SK-N-SH treated with all-trans-retinoic acid at 6 μM for 48 hours (cell line): ENCODE results near the gene SNED1.

Experiments
- ATAC-seq: fragments of 200-7000 bp; cut with Tn5 transposase; 3 replicates; pipeline ENCODE4 v1.9.1; 2020; ENCODE audit warnings: mild to moderate bottlenecking, moderate library complexity
- ARNTL ChIP-seq: fragments of 450-650 bp; formaldehyde crosslinking; IDR thresholded peaks from 2 replicates; pipeline ENCODE4 v1.5.0; 2020; ENCODE audit warnings: low read depth, mild to moderate bottlenecking, moderate library complexity, borderline replicate concordance
- BACH2 ChIP-seq: fragments of 250-450 bp; sonication (Bioruptor Pico); IDR thresholded peaks from 2 replicates; pipeline ENCODE4 v1.9.0; 2021; ENCODE audit warnings: mild to moderate bottlenecking, borderline replicate concordance
- CSDC2 ChIP-seq: fragments of 250-450 bp; sonication (Bioruptor Pico); IDR thresholded peaks from 2 replicates; pipeline ENCODE4 v1.5.0; 2020; ENCODE audit warnings: mild to moderate bottlenecking, moderate library complexity
- CSRNP3 ChIP-seq: fragments of 250-450 bp; sonication (Bioruptor Pico); IDR thresholded peaks from 2 replicates; pipeline ENCODE4 v1.5.1; 2021; ENCODE audit warnings: mild to moderate bottlenecking, moderate library complexity
- ESRRG ChIP-seq: fragments of 250-450 bp; sonication (Bioruptor Pico); IDR thresholded peaks from 2 replicates; pipeline ENCODE4 v1.6.1; 2021; ENCODE audit warnings: mild to moderate bottlenecking
- GLIS3 ChIP-seq: fragments of 250-450 bp; sonication (Bioruptor Pico); IDR thresholded peaks from 2 replicates; pipeline ENCODE4 v1.5.0; 2020; ENCODE audit warnings: mild to moderate bottlenecking, moderate library complexity
- ISL1 ChIP-seq: fragments of 250-450 bp; sonication (Bioruptor Pico); IDR thresholded peaks from 2 replicates; pipeline ENCODE4 v2.1.2; 2022; ENCODE audit warnings: mild to moderate bottlenecking, moderate library complexity
- OSR1 ChIP-seq: fragments of 250-450 bp; sonication (Bioruptor Pico); IDR thresholded peaks from 2 replicates; pipeline ENCODE4 v1.8.0; 2022; ENCODE audit warnings: moderate library complexity, mild to moderate bottlenecking, inconsistent platforms
- PPARA ChIP-seq: fragments of 250-450 bp; sonication (Bioruptor Pico); IDR thresholded peaks from 2 replicates; pipeline ENCODE4 v1.5.0; 2020; ENCODE audit warnings: mild to moderate bottlenecking, borderline replicate concordance
- RARB ChIP-seq: fragments of 250-450 bp; sonication (Bioruptor Pico); IDR thresholded peaks from 2 replicates; pipeline ENCODE4 v1.8.0; 2021; ENCODE audit warnings: mild to moderate bottlenecking, moderate library complexity
- SNAI2 ChIP-seq: fragments of 250-450 bp; sonication (Bioruptor Pico); IDR thresholded peaks from 2 replicates; pipeline ENCODE4 v1.5.0; 2020; ENCODE audit warnings: mild to moderate bottlenecking, moderate library complexity
- TOX ChIP-seq: fragments of 250-450 bp; sonication (Bioruptor Pico); IDR thresholded peaks from 2 replicates; pipeline ENCODE4 v1.8.0; 2021; ENCODE audit warnings: mild to moderate bottlenecking, moderate library complexity, borderline replicate concordance
- ZFP3 ChIP-seq: fragments of 250-450 bp; sonication (Bioruptor Pico); IDR thresholded peaks from 2 replicates; pipeline ENCODE4 v1.5.0; 2020; ENCODE audit warnings: mild to moderate bottlenecking, moderate library complexity
- ZFP30 ChIP-seq: fragments of 450-650 bp; formaldehyde crosslinking; IDR thresholded peaks from 2 replicates; pipeline ENCODE4 v1.5.0; 2022; ENCODE audit warnings: mild to moderate bottlenecking, moderate library complexity
- ZNF565 ChIP-seq: fragments of 450-650 bp; formaldehyde crosslinking; conservative IDR thresholded peaks from 2 replicates; pipeline ENCODE4 v1.5.0; 2020; ENCODE audit warnings: low read depth, mild to moderate bottlenecking, moderate library complexity
- ZNF70 ChIP-seq: fragments of 450-650 bp; formaldehyde crosslinking; IDR thresholded peaks from 2 replicates; pipeline ENCODE4 v1.5.0; 2020; ENCODE audit warnings: mild to moderate bottlenecking, moderate library complexity
- ZNF8 ChIP-seq: fragments of 450-650 bp; formaldehyde crosslinking; IDR thresholded peaks from 2 replicates; pipeline ENCODE4 v1.5.0; 2020; ENCODE audit warnings: mild to moderate bottlenecking, moderate library complexity
- TF ChIP-seq, protein P1 (sequence below): fragments of 250-450 bp; sonication (Bioruptor Pico); IDR thresholded peaks from 2 replicates; pipeline ENCODE4 v1.5.1; 2020; ENCODE audit warnings: low read depth, mild to moderate bottlenecking, moderate library complexity
- TF ChIP-seq, protein P2 (sequence below): fragments of 250-450 bp; sonication (Bioruptor Pico); IDR thresholded peaks from 2 replicates; pipeline ENCODE4 v1.8.0; 2020; ENCODE audit warnings: mild to moderate bottlenecking, moderate library complexity, borderline replicate concordance
- TF ChIP-seq, protein P3 (sequence below): fragments of 250-450 bp; sonication (Bioruptor Pico); IDR thresholded peaks from 2 replicates; pipeline ENCODE4 v1.8.0; 2021; ENCODE audit warnings: low read depth, mild to moderate bottlenecking, moderate library complexity, borderline replicate concordance

SNED1 gene

DNA sequence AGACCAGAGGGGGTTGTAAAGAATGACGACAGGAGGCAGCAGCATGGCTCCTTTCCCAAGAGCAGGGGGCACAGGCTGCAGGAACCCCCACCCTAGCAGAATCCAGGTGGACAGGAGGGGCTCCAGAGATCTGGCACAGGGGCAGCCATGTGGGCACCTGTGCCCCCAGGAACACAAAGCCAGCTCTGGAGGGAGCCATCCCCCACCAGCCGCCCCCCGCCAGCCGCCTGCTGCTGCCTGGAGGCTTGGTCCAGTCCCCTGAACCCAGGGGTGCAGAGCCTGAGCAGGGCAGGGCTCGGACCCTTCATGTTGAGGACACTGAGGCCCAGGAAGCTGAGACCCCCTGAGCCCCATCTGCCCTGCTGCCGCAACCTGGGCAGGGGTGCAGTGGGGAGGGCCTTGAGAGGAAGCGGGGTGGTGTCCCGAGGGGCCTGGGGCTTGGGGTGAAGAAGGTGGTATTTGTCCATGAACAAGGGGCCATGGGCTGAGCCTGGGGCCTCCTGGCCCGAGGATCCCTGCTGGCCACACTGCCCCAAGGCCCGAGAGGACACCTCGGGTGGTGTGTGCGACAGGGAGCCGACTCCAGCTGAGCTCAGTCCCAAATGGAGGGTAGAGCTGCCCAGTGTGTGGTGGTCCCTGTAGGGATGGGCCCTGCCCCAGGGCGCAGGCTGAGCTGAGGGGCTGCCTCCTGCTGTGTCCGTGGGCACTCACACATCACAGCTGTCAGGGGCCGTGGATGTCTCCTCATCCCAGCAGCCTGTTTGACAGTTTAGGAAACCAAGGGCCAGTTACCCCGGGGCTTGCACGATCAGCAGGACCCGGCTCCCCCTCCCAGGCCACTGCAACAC lies 39.8 kb upstream of the SNED1 start:
- ATAC-seq: no peak

GRCh38 chr2:240959214-240959940 lies 39.0 kb upstream of the SNED1 start:
- TF ChIP-seq SNAI2 (CRISPR knock-in tag): no peak
- no peak for TF ChIP-seq BACH2
- no peak for TF ChIP-seq RARB (CRISPR knock-in tag)
- TF ChIP-seq ZNF70: no peak
- no peak for TF ChIP-seq CSRNP3 (CRISPR knock-in tag)
- TF ChIP-seq ARNTL (CRISPR knock-in tag): no peak
- TF ChIP-seq ESRRG (CRISPR knock-in tag): no peak
- no peak for TF ChIP-seq ZNF565 (CRISPR knock-in tag)
- no peak for TF ChIP-seq ISL1
- no peak for TF ChIP-seq GLIS3 (CRISPR knock-in tag)
- no peak for TF ChIP-seq ZFP3 (CRISPR knock-in tag)
- no peak for TF ChIP-seq TOX
- no peak for TF ChIP-seq PPARA
- no peak for TF ChIP-seq ZFP30 (CRISPR knock-in tag)
- TF ChIP-seq ZNF8: no peak
- TF ChIP-seq, protein P1, sequence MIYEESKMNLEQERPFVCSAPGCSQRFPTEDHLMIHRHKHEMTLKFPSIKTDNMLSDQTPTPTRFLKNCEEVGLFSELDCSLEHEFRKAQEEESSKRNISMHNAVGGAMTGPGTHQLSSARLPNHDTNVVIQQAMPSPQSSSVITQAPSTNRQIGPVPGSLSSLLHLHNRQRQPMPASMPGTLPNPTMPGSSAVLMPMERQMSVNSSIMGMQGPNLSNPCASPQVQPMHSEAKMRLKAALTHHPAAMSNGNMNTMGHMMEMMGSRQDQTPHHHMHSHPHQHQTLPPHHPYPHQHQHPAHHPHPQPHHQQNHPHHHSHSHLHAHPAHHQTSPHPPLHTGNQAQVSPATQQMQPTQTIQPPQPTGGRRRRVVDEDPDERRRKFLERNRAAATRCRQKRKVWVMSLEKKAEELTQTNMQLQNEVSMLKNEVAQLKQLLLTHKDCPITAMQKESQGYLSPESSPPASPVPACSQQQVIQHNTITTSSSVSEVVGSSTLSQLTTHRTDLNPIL (CRISPR knock-in tag): no peak
- TF ChIP-seq, protein P2, sequence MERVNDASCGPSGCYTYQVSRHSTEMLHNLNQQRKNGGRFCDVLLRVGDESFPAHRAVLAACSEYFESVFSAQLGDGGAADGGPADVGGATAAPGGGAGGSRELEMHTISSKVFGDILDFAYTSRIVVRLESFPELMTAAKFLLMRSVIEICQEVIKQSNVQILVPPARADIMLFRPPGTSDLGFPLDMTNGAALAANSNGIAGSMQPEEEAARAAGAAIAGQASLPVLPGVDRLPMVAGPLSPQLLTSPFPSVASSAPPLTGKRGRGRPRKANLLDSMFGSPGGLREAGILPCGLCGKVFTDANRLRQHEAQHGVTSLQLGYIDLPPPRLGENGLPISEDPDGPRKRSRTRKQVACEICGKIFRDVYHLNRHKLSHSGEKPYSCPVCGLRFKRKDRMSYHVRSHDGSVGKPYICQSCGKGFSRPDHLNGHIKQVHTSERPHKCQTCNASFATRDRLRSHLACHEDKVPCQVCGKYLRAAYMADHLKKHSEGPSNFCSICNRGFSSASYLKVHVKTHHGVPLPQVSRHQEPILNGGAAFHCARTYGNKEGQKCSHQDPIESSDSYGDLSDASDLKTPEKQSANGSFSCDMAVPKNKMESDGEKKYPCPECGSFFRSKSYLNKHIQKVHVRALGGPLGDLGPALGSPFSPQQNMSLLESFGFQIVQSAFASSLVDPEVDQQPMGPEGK (CRISPR knock-in tag): no peak
- TF ChIP-seq OSR1 (CRISPR knock-in tag): no peak
- TF ChIP-seq, protein P3, sequence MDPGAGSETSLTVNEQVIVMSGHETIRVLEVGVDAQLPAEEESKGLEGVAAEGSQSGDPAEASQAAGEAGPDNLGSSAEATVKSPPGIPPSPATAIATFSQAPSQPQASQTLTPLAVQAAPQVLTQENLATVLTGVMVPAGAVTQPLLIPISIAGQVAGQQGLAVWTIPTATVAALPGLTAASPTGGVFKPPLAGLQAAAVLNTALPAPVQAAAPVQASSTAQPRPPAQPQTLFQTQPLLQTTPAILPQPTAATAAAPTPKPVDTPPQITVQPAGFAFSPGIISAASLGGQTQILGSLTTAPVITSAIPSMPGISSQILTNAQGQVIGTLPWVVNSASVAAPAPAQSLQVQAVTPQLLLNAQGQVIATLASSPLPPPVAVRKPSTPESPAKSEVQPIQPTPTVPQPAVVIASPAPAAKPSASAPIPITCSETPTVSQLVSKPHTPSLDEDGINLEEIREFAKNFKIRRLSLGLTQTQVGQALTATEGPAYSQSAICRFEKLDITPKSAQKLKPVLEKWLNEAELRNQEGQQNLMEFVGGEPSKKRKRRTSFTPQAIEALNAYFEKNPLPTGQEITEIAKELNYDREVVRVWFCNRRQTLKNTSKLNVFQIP: no peak
- ATAC-seq: no peak

More for the DNA sequence above, 39.8 kb upstream of the SNED1 start:
- no peak for TF ChIP-seq RARB (CRISPR knock-in tag)
- no peak for TF ChIP-seq CSRNP3 (CRISPR knock-in tag)
- TF ChIP-seq GLIS3 (CRISPR knock-in tag): no peak
- TF ChIP-seq ZNF70: no peak
- TF ChIP-seq BACH2: no peak
- TF ChIP-seq PPARA: no peak
- no peak for TF ChIP-seq ZFP3 (CRISPR knock-in tag)

DNA sequence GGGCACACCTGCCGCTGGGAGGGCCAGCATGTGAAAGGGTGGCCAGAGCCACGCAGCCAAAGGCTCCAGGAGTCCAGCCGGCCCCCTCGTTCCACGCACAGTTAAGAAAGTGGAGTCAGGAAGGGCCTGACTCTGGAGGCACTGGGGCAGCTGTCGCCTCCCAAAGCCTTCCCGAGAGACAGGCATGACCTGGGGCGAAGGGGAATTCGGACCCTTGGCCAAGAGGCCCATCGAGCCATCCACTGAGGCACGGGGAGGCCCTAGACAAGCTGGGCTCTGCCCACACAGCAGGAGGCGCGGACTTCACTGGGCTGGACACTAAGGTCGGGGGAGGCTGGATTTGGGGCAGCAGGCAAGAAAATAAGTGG lies 38.5 kb upstream of the SNED1 start:
- TF ChIP-seq TOX (no peak), CSDC2 (CRISPR knock-in tag) (no peak), ZFP30 (CRISPR knock-in tag) (no peak)

More for the DNA sequence above, 38.5 kb upstream of the SNED1 start:
- no peak for ATAC-seq
